Activated CD4-positive, alpha-beta T cell treated with anti-CD3 and anti-CD28 coated beads for 1 hour (primary cell): ENCODE measurements around the gene TBCD.

ENCODE experiments used
- DNase-seq: peaks from one replicate; pipeline ENCODE4 v3.0.0-alpha.2; 2020

Gene TBCD

GRCh38 chr17:82793974-82794630 lies 42.2 kb downstream of the TBCD start:
- DNase-seq: no peak

GRCh38 chr17:82794781-82795482 lies 43.1 kb downstream of the TBCD start:
- DNase-seq: no peak

- no peak for DNase-seq
These were observed 43.8 kb downstream of the TBCD start for GRCh38 chr17:82795615-82796014.

GRCh38 chr17:82797061-82797460 lies 45.2 kb downstream of the TBCD start:
- no peak for DNase-seq

DNA sequence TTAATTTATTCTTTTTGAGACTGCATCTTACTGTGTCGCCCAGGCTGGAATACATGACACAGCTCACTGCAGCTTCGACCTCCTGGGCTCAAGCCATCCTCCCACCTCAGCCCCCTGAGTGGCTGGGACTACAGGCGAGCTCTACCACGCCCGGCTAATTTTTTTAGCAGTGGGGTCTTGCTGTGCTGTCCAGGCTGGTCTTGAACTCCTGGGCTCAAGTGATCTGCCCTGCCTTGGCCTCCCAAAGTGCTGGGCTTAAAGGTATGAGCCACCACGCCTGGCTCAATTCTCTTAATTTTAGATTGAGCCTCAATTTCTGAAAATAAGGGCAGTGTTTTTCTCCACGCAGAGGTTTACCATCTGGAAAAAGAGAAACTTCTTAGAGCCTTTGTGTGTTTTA lies 46.9 kb downstream of the TBCD start:
- no peak for DNase-seq

GRCh38 chr17:82799591-82799990 lies 47.7 kb downstream of the TBCD start:
- no peak for DNase-seq

- DNase-seq: no peak
These were observed 49.0 kb downstream of the TBCD start for GRCh38 chr17:82800885-82801284.

- no peak for DNase-seq
These were observed 49.6 kb downstream of the TBCD start for GRCh38 chr17:82801377-82801970.

DNA sequence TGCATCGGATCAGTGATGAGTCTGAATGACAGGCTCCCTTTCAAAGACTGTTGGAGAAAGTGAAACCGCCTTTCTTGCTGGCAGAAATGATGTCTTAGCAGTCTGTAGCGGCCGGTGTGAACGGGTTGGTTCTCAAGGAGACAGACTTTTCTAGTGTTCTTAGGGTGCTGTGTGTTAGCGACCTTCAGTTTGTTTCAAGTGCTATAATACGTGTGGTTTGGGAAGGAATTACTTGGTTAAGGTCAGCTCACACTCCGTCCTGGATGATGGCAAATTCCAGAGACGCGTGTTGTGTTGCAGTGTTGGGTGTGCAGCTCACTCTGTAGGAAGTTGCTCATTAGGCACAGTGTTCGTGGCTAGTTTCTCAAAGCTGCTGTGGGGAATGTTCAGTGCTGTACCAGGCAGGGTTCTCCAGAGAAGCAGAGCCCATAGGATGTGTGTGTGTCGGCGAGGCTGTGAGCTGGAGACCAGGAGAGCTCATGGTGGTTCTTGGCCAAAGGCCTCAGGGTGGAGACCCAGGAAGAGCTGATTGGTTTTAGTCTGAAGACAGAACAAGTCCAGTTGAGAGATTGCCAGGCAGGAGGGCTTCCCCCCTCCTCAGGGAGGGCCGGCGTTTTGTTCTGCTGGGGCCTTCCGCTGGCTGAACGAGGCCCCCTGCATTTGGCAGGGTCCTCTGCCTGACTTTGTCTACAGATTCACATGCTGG lies 50.4 kb downstream of the TBCD start:
- DNase-seq: no peak

- DNase-seq: no peak
These were observed 51.3 kb downstream of the TBCD start for GRCh38 chr17:82803185-82803584.

- no peak for DNase-seq
These were observed 51.7 kb downstream of the TBCD start for GRCh38 chr17:82803606-82804005.

- DNase-seq: no peak
These were observed 52.8 kb downstream of the TBCD start for GRCh38 chr17:82804442-82805191.

DNA sequence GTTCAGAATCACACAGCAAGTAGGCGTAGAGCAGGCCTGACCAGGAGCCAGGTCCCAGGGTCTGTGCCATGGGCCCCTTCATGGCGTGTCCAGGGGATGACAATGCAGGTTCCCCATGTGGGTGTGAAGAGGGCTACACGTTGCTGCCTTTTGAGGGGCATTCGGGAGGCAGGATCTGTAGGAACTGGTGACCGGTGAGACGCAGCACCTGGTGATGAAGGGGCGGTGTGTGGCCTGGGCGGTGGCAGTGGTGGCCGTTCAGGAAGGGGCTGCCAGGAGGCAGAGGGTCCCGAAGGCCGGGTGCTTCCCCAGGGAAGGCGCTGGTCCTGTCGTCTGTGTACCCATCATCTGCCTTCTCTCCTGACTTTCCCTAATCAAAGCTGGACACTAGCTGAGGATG lies 53.4 kb downstream of the TBCD start:
- DNase-seq: no peak

GRCh38 chr17:82805823-82806222 lies 54.0 kb downstream of the TBCD start:
- DNase-seq: no peak

DNA sequence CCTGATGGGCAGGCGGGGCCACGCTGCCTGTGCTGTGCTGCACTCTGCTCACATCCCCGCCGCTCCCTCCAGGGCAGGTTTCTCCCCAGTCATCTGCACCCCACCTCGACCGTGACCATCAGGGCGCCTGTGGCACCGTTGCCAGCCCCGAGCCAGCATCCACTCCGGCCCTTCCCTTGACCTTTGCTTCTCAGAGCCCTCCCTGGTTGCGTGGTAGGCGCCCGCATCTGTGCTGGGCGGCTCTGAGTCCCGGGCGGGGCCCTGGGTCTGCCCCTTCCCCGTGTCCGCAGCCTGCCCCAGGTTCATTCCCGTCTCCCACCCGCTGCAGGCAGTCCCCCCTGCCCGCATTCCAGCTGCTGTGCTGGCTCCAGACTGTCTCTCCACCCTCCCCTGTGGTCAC lies 54.8 kb downstream of the TBCD start:
- no peak for DNase-seq

- no peak for DNase-seq
These were observed 55.2 kb downstream of the TBCD start for GRCh38 chr17:82807101-82807500.

DNA sequence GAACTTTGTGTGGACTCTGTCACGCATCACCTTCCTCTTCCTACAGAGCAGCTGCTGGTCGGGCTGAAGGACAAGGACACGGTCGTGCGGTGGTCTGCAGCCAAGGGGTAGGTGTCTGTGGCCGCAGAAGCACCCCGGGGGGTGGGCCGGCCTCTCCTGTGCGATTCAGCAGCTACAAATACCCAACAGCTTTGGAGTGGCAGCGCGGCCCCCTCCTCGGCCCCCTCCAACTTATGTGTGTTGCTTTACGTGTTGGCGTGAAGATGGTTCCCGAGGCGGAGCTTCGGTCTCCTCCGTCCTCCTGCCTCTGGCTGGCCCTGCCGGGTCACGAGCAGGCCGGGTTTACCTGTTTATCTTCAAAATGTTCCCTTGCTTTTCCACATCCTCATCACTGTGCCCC lies 55.7 kb downstream of the TBCD start:
- DNase-seq: no peak

GRCh38 chr17:82808006-82808405 lies 56.1 kb downstream of the TBCD start:
- no peak for DNase-seq

- no peak for DNase-seq
These were observed 57.3 kb downstream of the TBCD start for GRCh38 chr17:82808921-82809905.

GRCh38 chr17:82810644-82811430 lies 59.0 kb downstream of the TBCD start:
- DNase-seq: no peak

- DNase-seq: no peak
These were observed 60.2 kb downstream of the TBCD start for GRCh38 chr17:82812058-82812457.
